GM21825 (cell line): ENCODE measurements around the gene TTLL8.

Experiments used
- ATAC-seq: cut with Tn5 transposase; IDR thresholded peaks from one replicate; pipeline ENCODE4 v1.9.1; 2021; ENCODE audit warnings: mild to moderate bottlenecking, moderate library complexity; ENCODE audit not compliant: unreplicated experiment

TTLL8 gene

DNA sequence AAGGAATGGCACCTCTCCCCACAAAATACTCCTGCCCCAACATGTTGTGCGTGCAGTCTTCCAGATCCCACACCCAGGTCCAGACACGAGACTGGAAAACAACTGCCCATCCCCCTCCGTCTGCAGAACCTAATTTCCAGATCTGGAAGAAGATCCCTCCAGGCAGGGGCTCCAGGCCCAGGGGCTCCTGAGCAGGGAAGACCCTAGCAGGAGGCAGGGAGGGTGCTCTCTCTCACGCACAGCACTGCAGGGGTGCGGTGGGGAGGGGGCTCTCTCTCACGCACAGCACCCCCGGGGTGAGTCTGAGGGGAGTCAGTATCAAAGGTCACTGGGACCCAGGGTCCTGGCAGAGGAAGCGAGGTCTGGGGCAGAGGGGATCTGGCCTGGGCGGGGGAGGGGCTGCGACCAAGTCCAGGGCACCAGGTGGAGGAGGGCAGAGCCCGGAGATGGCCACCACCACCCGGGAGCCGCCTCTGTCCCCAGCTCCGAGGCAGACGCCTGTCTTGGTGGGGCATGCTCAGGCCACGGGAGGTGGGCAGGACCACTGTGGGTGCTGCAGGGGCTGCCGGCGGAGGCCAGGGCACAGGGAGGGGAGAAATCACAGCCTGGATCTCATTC is 25.5 kb upstream of the TTLL8 start:
- no peak for ATAC-seq

GRCh38 chr22:50082961-50083461 is 24.9 kb upstream of the TTLL8 start:
- ATAC-seq = no peak

DNA sequence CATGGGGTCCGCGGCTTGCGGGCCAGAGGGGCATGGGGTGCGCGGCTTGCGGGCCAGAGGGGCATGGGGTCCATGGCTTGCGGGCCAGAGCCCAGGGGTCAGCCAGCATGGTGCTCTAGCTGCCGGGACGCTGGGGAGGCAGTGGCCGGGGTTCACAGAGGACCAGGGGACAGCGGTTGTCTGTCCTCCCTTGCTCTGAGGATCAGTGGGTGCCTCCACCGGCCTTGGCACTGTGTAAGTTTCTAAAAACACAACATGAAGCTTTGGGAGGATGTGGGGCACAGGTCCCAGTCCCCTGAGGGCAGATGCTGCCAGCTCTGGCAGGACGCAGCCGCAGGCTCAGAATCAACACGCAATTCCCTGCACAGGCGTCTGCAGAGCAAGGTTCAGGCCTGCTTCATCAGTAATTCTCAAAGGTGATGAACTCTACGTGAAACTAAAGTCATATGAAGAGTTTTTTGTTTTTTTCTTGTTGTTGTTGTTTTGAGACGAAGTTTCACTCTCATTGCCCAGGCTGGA is 24.2 kb upstream of the TTLL8 start:
- ATAC-seq = no peak

DNA sequence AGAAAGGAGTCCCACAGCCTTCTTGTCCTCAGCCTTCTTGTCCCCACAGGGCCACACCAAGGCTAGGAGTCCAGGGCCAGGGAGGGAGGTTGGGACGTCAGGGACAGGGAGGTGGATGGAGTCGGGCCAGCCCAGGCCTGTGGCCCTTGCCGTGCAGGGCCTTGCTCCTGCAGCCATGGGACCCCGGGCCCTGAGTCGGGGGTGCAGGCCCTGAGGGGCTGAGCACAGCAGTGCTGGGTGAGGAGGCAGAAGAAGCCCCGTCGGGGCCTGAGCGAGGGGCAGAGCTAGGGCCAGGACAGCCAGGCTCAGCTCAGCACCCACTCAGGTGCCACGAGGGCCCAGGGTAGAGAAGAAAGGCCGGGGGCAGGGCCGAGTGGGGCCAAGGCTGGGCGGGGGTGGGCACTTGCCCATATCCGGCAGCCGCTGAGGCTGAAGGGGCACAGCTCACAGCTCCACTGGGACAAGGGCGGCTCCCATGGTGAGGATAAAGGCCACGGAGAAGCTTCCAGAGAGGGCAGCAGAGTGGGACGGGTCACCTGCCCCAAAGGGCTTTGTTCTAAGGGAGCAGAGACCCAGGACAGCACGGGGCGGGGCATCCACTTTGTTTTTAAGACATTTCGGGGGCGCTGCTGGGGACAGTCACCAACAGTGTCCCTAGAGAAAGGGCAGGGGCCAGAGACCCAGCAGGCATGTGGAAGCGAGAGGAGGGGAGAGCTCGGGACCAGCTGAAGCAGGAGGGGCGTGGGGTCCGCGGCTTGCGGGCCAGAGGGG is 23.5 kb upstream of the TTLL8 start:
- no peak for ATAC-seq

DNA sequence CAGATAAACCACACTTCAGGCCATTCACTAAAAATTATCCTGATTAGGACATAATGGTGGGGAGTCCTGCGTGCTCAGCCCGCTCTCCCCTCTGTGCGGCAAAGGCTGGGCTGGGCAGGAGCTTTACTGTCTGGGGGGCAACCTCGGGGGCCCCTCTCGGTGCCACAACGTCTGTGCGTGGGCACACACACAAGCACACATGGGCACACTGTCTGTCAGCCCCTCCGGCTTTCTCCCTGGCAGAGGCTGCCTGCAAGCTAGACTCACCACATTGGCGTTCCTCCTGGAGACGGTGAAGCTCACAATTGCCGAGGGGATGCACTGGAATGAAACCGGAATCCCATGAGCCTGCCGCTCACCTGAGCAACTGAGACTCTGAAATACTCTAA is 22.0 kb upstream of the TTLL8 start:
- ATAC-seq = no peak

DNA sequence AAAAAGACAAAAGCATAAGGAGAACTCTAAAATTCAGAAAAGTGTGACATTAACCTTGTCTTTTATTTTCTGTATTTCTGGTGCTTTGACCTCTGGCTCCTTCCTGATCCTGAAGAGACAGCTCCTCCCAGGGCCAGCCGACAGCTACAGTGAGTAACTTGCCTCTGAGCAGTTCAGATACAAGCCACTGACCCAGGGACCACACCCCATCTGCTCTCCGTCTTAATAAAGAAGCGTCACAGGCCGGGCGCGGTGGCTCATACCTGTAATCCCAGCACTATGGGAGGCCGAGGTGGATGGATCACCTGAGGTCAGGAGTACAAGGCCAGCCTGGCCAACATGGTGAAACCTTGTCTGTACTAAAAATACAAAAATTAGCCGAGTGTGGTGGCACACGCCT is 20.7 kb upstream of the TTLL8 start:
- ATAC-seq = no peak

DNA sequence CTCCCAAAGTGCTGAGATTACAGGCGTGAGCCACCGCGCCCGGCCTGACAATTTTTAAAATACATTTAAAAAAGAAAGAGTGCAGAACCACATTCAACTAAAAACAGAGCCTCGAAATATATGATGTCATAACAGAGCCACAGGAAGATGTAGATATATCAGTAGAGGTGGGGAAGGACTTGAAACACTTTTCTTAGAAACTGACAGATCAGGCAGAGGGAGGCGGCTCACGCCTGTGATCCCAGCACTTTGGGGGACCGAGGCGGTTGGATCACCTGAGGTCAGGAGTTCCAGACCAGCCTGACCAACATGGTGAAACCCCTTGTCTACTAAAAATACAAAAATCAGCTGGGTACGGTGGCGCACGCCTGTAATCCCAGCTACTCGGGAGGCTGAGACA is 20.1 kb upstream of the TTLL8 start:
- no peak for ATAC-seq

- ATAC-seq = no peak
Measured at GRCh38 chr22:50076646-50077535, 18.8 kb upstream of the TTLL8 start.

- no peak for ATAC-seq
Measured at GRCh38 chr22:50074551-50075530, 16.7 kb upstream of the TTLL8 start.

- no peak for ATAC-seq
Measured at GRCh38 chr22:50074056-50074455, 16.0 kb upstream of the TTLL8 start.

- ATAC-seq = no peak
Measured at GRCh38 chr22:50072714-50073538, 14.8 kb upstream of the TTLL8 start.

- ATAC-seq = no peak
Measured at GRCh38 chr22:50072167-50072555, 14.1 kb upstream of the TTLL8 start.

GRCh38 chr22:50071432-50072166 is 13.5 kb upstream of the TTLL8 start:
- ATAC-seq = no peak

GRCh38 chr22:50070366-50070765 is 12.3 kb upstream of the TTLL8 start:
- ATAC-seq = no peak

GRCh38 chr22:50068096-50068495 is 10.0 kb upstream of the TTLL8 start:
- no peak for ATAC-seq

GRCh38 chr22:50067244-50067643 is 9.1 kb upstream of the TTLL8 start:
- no peak for ATAC-seq

DNA sequence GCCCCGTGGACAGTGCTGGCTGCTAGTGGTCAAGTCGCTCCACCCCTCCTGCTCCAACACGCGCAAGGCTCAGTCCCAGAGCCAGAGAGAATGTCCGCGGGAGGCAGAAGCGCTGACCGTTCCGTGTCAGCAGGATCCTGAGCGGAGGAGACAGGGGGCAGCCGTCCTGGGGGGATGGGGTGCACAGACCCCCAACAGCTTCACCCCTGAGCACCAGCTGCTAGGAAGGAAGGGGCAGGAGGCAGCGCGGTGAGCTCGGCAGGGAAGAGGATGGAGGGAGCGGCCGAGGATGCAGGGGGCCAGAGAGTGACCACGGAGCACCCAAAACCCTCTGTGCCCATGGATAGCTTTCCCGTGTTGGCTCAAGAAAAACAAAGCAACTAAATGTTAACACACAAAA is 6.4 kb upstream of the TTLL8 start:
- no peak for ATAC-seq

DNA sequence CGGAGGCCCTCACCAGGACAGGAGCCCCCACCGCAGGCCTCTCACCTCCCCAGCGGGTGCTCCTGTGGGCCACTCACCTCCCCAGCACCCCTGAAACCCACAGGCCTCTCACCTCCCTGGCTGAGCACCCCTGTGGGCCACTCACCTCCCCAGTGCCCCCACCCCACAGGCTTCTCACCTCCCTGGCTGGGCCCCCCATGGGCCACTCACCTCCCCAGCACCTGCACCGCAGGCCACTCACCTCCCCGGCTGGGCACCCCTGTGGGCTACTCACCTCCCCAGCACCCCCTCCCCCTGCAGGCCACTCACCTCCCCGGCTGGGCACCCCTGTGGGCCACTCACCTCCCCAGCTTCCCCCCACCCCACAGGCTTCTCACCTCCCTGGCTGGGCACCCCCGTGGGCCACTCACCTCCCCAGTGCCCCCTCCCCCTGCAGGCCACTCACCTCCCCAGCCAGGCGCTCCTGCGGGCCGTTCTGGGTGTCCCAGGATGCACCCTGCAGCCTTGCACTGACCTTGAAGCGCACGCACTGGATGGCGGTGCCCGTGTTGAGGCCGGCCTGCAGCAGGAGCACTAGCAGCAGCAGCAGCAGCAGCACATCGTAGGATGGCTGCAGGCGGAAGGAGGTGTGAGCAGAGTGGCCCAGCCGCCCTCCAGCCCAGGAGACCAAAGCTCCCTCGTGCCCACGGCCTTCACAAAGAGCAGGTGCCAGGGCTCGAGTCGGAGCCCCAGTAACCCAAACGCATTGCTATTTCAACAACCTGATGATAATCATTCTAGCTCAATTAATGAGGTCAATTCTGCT is 5.7 kb upstream of the TTLL8 start:
- no peak for ATAC-seq
